GF-D8 (cell line): ENCODE data around the gene SLC44A3.

Source experiments
- DNase-seq: peaks from one replicate; lab custom pipeline; 2025; lab: John Stamatoyannopoulos, UW

The SLC44A3 gene, protein sequence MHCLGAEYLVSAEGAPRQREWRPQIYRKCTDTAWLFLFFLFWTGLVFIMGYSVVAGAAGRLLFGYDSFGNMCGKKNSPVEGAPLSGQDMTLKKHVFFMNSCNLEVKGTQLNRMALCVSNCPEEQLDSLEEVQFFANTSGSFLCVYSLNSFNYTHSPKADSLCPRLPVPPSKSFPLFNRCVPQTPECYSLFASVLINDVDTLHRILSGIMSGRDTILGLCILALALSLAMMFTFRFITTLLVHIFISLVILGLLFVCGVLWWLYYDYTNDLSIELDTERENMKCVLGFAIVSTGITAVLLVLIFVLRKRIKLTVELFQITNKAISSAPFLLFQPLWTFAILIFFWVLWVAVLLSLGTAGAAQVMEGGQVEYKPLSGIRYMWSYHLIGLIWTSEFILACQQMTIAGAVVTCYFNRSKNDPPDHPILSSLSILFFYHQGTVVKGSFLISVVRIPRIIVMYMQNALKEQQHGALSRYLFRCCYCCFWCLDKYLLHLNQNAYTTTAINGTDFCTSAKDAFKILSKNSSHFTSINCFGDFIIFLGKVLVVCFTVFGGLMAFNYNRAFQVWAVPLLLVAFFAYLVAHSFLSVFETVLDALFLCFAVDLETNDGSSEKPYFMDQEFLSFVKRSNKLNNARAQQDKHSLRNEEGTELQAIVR

DNA sequence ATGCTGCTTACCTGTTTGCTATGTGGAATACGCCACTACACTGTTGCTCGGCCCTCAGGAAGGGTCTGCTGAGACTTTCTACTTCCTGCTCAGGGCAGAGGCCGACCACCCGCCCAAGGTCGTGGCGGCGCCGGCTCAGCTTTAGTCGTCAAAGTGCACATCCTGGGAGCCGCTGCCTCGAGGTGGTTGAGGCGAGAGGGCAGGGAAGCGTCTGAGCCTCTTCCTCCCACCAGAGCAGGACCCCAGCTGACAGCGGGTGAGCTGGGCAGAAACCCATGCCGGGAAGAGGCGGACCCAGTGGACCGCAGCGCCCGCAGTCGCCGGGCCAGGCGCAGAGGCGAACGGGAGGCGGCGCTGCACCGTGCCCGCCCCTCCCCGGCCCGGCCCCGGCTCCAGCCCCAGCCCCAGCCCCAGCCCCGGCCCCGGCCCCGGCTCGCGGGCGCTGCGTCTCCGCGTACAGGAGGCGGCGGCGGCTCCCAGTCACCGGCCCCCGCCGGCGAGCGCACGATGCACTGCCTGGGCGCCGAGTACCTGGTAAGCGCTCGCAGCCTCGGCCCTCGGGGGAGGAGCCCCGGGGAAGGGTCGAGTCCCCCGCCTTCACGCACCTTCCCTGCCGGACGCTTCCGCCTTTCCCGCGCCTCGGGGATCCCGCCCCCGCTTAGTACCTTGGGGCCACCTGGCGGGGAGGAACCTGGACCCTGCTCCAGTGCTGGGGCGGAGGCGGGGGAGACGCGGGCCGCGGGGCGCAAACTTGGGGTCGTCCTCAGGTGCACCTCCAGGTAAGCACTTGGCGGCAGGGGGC, at the start of gene SLC44A3:
SLC44A3 (plus strand) TSS at position 413 of the 802 bp plus-strand sequence; CDS start at position 508, 95 bp downstream.
- DNase-seq, result no peak

DNA sequence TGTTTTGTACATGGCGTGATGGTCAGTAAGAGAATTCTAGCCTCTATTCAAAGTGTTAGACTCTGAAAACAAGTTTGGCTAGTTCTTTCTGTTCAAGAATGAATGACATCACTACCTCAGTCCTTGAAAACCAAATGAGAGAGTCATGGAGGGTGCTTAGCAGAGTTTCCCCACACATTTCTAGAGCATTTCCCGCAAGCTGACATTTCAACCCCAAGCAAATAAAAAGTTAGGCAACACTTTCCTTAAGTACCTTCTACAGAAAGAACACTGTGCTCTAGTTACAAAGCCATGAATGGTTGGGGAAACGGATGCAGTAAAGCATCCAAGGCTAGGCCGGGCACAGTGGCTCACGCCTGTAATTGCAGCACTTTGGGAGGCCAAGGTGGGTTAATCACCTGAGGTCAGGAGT, 47.9 kb upstream of the SLC44A3 start:
- peak; percentile 11 for DNase-seq

DNA sequence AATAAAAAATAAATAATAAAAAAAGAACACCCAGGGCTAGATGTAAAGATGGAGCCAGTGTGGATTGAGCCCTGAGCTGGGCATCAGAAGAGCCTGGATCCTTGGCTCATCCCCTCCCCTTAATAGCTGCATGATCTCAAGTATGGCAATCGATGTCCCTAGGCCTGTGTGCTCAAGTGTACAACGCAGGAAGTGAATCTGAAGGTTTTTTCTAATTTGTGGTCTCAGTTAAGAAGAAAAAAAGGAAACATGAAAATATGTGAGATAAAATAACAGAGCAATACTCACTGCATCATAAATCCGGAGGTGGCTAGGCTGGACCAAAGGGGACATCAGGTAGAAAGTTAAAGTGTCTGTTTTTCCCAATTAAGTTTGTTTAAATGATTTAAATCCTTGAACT, 47.3 kb upstream of the SLC44A3 start:
- no peak for DNase-seq

DNA sequence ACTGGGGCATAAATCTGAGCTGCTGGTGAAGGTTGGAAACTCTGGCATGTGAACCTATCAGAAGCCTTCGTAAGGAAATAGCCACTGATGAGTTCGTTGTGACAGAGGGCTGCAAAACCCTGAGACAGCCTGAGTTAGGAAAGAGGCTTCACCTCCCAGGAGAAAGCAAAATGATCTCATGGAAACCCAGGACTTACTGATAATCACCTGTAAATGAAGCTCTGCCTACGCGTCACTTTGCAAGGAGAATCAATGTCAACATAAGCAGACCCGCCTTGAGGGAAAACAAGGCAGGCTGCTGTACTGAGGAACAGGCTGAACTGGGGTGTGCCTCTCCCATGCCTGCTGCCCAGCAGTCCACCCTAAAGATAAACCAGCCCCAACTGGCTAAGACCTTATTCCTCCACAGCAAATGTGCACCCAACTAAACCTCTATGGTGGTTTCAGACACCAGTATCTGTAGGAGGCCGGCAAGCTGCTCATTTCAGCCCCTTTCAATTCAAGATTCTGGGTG, 46.8 kb upstream of the SLC44A3 start:
- DNase-seq, result no peak

DNA sequence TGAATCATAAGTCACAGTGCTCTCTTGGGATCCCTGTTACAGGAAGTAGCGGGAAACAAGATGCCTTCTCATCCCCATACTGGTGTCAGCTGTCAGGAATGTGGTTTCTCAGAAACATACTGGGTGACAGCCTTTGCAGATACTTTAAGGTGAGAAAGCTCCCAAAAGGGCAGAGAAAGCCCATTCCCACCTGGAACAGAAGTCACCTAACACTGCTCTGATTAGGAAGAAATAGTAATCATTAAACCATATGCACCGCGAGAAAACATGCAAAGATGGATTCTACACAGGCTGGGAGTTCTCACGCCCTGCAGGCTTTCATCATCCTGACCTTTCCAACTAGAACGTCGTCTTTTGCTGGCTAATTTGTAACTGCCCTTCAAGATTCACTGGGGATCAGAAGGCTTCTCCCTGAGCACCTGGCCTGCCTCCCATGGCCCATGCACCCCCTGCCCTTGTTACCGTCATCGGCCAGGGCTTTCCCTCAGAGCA, 46.2 kb upstream of the SLC44A3 start:
- DNase-seq, result no peak

DNA sequence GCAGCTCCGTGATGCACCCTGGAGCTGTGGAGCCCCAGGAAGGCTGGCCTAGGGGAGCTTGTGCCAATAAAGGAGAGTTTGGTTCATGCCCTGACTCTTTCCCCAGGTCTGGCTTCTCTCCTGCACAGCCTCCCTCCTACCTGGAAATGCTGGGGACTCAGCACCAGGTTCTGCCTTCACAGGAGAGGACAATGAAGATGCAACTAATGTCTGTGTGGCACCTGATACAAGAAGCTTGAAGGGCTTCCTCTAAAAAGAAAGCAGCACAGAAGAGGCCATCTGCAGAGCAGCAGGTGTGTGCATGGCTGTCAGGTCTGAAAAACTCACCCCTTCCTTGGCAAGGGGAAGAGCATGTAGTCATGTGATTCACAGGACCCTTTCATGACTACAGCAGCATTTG, 43.7 kb upstream of the SLC44A3 start:
- DNase-seq, result no peak

DNA sequence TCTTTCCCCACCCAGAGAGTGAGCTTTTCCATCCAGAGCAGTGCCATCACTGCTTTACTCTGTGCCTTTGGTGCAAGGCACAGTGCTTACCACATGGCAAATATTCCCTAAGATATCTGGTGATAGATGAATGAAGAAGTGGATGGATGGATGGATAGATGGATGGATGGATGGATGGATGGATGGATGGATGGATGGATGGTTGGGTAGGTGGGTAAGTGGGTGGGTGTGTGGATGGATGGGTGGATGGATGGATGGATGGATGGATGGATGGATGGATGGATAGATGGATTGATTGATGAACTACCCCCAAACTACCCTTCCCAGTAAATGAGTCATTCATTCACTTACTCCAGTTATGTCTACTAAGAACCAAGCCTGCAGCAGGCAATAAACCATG, 42.9 kb upstream of the SLC44A3 start:
- no peak for DNase-seq

DNA sequence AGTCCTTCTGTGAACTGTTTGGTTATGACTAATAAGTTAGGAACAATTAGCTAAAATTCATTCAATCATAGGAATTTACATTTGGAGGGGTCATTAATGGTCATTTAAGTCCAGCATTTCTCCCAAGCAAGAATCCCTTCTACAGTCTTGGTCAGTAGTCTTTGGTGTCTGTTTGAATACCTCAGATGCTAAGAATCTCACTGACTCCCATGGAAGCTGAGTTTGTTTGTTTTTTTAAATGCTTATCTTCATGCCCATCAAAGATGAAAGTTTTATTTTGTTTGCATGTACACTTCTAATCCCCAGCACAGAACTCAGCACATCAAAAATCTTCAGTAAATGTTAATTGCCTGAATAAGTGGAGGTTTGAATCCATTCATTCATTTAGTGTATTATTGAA, 41.3 kb upstream of the SLC44A3 start:
- DNase-seq, result no peak

DNA sequence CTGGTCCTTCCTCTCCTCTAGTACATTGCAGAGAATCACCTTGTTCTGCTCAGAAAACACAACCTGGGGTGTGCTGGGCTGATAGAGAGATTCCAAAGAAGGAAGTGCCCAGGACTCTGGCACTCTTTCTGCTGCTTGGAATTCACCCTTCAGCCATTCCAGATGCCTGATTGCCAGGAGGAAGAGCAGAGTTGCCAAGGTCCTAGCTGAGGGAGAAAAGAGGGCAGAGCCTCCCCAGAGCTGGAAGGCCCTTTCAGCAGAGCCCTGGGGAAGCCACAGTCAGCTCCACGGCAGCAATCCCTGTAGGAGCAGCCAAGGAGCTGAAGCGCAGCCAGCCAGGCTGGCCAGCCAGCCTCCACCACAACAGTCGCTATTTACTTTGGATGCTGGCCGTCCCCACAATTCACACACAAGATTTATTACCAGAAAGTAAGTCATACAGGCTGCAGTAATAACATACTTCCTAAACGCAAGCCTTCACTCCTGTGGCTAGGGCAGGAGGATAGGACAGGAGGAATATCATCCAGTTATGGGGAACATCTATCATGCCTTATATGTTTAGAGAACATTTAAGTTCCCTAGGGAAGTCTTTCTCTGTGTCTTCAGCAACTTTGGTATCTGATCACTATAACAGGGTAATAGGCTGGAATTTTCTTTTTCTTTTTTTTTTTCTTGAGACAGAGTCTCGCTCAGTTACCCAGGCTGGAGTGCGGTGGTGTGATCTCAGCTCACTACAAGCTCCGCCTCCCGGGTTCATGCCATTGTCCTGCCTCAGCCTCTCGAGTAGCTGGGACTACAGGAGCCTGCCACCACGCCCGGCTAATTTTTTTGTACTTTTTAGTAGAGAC, 36.6 kb upstream of the SLC44A3 start:
- DNase-seq, result no peak

DNA sequence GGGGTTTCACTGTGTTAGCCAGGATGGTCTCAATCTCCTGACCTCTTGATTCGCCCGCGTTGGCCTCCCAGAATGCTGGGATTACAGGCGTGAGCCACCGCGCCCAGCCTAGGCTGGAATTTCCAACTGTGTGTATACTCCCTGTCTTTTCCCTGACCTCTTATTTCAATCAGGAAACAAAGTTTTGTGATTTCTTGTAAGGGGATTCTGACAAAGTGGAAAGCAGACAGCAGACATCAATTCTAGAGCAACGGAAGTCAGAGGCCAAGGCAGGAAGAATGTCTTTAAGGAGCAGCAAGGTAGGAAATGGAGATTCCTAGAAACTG, 36.0 kb upstream of the SLC44A3 start:
- DNase-seq, result no peak

DNA sequence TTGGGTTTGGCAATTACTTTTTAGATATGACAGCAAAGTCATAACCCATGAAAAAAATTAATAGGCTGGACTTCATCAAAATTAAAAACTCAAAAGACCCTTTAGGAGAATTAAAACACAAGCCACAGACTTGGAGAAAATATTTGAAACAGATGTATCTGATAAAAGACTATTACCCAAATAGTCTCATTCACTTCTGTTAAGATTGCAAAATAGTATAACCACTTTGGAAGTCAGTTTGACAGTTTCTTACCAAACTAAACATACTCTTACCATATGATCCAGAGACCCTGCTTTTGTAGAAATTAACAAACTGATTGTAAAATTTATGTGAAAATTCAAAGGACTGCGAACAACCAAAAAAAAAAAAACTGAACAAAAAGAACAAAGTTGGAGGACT, 32.5 kb upstream of the SLC44A3 start:
- DNase-seq, result no peak

DNA sequence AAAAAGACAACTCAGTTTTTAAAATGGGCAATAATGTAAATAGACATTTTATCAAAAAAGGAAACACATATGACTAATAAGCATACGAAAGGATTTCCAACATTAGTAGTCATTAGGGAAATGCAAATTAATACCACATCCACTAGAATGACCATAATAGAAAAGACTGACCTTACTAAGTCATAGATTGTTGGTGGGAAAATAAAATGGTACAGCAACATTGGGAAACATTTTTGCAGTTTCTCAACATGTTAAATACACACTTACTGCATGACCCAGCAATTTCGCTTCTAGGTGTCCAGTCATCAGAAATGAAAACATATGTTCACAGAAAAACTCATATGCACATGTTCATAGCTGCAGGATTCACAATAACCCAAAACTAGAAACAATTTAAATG, 29.9 kb upstream of the SLC44A3 start:
- no peak for DNase-seq

DNA sequence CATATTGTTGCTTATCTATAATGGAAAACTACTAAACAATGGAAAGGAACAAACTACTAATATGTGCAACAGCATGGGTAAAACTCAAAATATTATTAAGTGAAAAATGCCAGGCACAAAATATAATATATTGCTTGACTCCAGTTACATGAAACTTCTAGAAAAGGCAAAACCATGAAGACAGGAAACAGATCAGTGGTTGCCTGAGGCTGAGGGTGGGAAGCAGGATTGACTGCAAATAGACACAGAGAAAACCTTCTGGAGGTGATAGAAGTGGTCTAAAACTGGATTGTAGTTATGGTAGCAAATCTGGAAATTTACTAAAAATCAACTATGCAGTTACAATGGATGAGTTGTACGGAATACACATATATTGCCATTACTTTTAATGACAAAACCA, 29.5 kb upstream of the SLC44A3 start:
- no peak for DNase-seq

DNA sequence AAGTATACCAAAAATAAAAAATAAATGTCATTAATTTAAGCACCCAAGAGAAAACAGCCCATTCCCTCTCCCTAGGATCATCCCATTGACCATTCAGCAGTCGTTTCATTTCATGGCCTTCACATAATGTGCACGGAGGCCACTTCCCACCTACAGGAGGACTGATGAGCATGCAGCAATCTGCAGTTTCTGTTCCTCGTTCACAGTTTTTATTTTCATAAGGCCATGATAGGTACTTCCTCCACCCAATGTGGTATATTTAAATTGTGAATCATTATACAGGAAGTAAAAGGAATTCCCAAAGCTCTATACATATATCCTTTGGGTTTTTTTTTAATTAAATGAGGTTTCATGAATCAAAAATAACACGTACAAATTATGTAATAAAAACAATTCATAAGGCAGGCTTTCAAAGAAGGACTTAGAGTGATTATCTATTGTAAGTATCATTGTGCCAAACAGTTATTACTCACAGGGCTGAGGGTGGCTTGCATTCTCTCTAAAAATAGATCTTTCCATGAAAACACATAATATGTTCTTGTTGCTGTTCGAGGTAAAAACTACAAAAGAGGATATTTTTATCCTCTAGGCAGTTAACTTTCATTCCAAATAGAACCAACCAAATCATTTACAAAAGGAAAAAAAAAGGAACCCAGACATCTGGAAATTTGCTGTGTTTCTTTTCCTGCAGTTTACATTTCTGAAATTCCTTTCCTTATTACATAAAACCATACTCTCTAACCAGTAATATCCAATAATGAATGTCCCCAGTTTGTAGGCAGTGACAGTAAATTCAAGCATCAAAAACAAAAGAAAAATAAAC, 27.5 kb upstream of the SLC44A3 start:
- no peak for DNase-seq

DNA sequence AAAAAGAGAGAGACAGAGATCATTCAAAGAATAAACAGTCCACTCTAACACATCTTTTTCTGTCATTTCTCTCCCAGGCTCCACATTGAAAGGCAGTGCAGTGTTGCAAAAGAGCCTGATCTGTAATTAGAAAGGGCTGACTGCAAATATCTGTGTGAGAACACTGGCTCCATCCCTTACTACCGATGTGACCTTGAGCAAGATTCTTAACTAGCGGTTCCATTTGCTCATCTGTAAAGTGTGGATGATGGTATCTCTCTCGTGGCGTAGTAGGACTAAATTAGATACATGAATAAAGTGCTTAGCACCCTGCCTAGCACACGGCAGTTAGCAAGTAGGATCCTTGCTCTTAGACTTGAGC, 26.9 kb upstream of the SLC44A3 start:
- DNase-seq, result no peak

DNA sequence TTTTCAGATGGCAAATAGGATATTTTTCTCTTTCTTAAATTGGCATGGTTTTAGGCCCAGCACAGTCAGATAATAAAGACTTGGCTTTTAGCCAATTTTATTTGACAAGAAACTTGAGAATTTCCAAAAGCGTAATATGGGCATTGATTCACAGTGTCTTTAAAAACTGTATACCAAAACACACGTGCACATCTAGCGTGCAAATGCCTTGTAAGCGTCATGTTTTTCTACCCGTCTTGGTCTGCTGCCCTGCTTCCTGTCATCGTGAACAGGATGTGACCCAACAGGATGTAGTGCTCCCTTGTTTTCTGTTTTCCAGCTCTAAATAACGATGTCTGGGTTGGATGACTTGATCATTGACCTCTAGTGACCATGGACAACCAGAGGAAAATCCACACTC, 24.7 kb upstream of the SLC44A3 start:
- peak; percentile 43 for DNase-seq

DNA sequence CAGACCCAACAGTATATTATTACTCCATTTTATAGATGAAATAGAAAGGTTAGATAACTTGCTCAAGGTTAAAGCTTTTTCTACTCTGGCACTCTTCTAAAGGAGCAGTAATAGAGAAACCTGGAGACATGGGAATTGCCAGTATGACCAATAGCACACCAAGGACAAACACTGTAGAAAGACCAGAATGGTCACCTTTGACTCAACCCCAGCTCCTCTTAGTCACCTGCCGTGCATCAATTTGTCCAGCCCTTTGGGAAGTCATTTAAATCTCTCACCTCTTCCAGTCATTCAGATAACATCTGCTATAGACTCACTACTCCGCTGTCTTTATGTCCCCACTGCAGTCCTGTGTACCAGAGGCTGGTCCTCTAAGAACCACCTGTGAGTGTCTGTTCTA, 23.9 kb upstream of the SLC44A3 start:
- no peak for DNase-seq

DNA sequence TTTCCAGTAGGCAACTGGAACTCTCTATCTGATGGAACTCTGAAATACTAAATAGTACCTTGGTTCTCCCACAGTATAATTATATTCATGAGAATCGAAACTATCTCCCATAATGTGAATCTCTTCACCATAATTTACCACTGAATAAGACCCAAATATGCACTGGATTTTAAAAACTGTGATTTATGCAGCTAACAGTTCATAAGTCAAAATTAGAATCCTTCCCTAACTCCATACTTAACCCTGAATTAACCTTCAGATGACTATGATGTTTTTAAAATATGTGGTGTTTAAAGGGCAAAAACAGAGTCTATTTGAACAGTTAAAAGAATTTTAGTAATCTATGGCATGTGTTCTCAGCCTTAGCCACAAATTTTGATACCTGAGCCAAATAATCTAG, 22.9 kb upstream of the SLC44A3 start:
- no peak for DNase-seq

DNA sequence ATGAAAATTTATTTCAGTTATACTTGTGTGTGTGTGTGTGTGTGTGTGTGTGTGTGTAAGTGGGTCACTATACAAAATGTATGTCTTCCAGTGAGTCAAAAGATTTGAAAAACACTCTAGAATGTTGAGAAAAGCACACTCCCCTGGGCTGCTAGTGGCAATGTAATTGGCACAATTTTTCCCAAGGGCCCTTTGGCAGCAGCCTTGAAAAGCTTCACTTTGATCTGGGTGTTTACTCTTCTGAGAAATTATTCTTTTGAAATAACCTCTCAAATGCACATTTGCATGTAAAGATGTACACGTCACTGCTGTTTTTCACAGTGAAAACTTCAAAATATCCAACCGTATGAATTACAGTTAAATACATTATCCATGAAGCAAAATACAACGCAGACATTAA, 22.1 kb upstream of the SLC44A3 start:
- DNase-seq, result no peak

DNA sequence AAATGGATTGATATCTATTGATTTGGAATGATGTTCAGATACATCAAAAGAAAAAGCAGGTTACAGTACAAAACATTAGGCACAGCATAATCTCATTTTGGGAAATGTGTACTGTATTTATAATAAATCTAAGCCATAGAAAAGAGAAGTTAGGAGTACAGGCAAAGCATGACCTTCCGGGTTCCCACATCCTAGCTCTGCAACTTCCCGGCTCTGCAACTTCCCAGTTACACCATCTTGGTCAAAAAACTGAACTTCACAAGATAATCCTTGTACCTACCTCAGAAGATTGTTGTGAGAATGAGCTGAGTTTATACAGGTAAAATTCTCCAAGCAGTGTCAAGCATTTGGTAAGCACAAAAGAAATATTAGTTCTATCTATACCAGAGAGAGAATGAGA, 21.7 kb upstream of the SLC44A3 start:
- DNase-seq, result peak; percentile 28

DNA sequence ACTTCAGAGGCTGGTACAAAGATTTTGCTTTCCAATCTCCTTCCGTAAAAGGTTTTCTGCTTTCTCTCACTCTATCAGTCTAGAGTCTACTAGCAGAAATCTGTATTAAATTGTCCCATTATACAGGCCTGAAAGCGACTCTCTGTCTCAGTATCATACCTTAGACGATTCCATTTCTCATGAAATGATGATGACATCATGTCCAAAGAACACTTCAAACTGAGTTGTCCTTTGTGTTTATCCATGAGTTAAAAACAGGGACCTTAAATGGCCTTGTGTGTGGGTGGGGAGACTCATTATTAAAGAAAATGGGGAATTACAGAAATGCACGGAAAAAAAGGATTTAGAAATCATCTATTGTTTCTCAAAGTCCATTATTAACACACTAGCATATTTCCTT, 21.0 kb upstream of the SLC44A3 start:
- DNase-seq, result no peak
